H9 (cell line): ENCODE data around the gene CLEC2D. TPM values are rescaled to one million over a fixed set of nuclear protein-coding genes. Genes with fewer than 3 reads are reported as not detected.

Experiments used
- DNase-seq: peaks from one replicate; pipeline ENCODE4 v3.0.0-alpha.2; 2017
- H2AFZ ChIP-seq: one replicate; pipeline ENCODE4 v1.6.1; 2013; ENCODE audit warnings: mild to moderate bottlenecking, low read length, control low read depth, moderate library complexity
- H2AK5ac ChIP-seq: 2 replicates; pipeline ENCODE4 v1.6.1; 2013; ENCODE audit warnings: low read length, control low read depth, mixed read lengths; ENCODE audit not compliant: insufficient read length
- H2BK120ac ChIP-seq: one replicate; pipeline ENCODE4 v1.6.1; 2013; ENCODE audit warnings: low read depth, mild to moderate bottlenecking, low read length, control low read depth, inconsistent platforms; ENCODE audit not compliant: poor library complexity, severe bottlenecking
- H2BK12ac ChIP-seq: 2 replicates; pipeline ENCODE4 v1.6.1; 2013; ENCODE audit warnings: low read length, control low read depth, mixed read lengths, low read depth; ENCODE audit not compliant: insufficient read length
- H2BK15ac ChIP-seq: 2 replicates; pipeline ENCODE4 v1.6.1; 2013; ENCODE audit warnings: low read depth, low read length, control low read depth
- H2BK20ac ChIP-seq: one replicate; pipeline ENCODE4 v1.6.1; 2013; ENCODE audit warnings: low read depth, mild to moderate bottlenecking, low read length, control low read depth, inconsistent platforms; ENCODE audit not compliant: poor library complexity, severe bottlenecking
- H2BK5ac ChIP-seq: 2 replicates; pipeline ENCODE4 v1.6.1; 2013; ENCODE audit warnings: low read length, control low read depth, mixed read lengths; ENCODE audit not compliant: insufficient read length
- H3K14ac ChIP-seq: 2 replicates; pipeline ENCODE4 v1.6.1; 2013; ENCODE audit warnings: low read length, control low read depth; ENCODE audit not compliant: insufficient read depth
- H3K18ac ChIP-seq: 2 replicates; pipeline ENCODE4 v1.6.1; 2013; ENCODE audit warnings: low read depth, mild to moderate bottlenecking, mixed read lengths, low read length, control low read depth; ENCODE audit not compliant: insufficient read length
- H3K23ac ChIP-seq: 2 replicates; pipeline ENCODE4 v1.6.1; 2013; ENCODE audit warnings: low read length, control low read depth, mixed read lengths, low read depth; ENCODE audit not compliant: insufficient read length
- H3K23me2 ChIP-seq: 2 replicates; pipeline ENCODE4 v1.6.1; 2013; ENCODE audit warnings: low read depth, mild to moderate bottlenecking, mixed read lengths, low read length, control low read depth; ENCODE audit not compliant: insufficient read length, poor library complexity, severe bottlenecking
- H3K27ac ChIP-seq: 2 replicates; pipeline ENCODE4 v1.5.1; 2013; ENCODE audit warnings: low read length, control low read depth, mixed read lengths, low read depth; ENCODE audit not compliant: insufficient read length
- H3K27me3 ChIP-seq: 2 replicates; pipeline ENCODE4 v1.6.1; 2013; ENCODE audit warnings: low read length, control low read depth, inconsistent platforms; ENCODE audit not compliant: insufficient read depth
- H3K4ac ChIP-seq: 2 replicates; pipeline ENCODE4 v1.6.1; 2013; ENCODE audit warnings: low read depth, mild to moderate bottlenecking, control low read depth, inconsistent platforms, low read length, moderate library complexity
- H3K4me1 ChIP-seq: 2 replicates; pipeline ENCODE4 v1.6.1; 2013; ENCODE audit warnings: low read length, control low read depth, inconsistent platforms; ENCODE audit not compliant: insufficient read depth
- H3K4me2 ChIP-seq: 2 replicates; pipeline ENCODE4 v1.6.1; 2013; ENCODE audit warnings: low read length, control low read depth, mixed read lengths; ENCODE audit not compliant: insufficient read length, insufficient read depth
- H3K56ac ChIP-seq: 2 replicates; pipeline ENCODE4 v1.6.1; 2013; ENCODE audit warnings: low read depth, mild to moderate bottlenecking, mixed read lengths, low read length, control low read depth; ENCODE audit not compliant: insufficient read length
- H3K79me1 ChIP-seq: 2 replicates; pipeline ENCODE4 v1.6.1; 2013; ENCODE audit warnings: low read depth, mild to moderate bottlenecking, moderate library complexity, low read length, control low read depth, inconsistent platforms; ENCODE audit not compliant: insufficient read depth, poor library complexity, severe bottlenecking
- H3K79me2 ChIP-seq: 2 replicates; pipeline ENCODE4 v1.6.1; 2013; ENCODE audit warnings: low read length, control low read depth, inconsistent platforms; ENCODE audit not compliant: insufficient read depth
- H3K9ac ChIP-seq: 2 replicates; pipeline ENCODE4 v1.6.1; 2013; ENCODE audit warnings: low read length, control low read depth, mixed read lengths; ENCODE audit not compliant: insufficient read length; ENCODE audit errors: extremely low read depth
- H3K9me3 ChIP-seq: one replicate; pipeline ENCODE4 v1.6.1; 2013; ENCODE audit warnings: low read depth, low read length, inconsistent platforms; ENCODE audit not compliant: control insufficient read depth
- H3T11ph ChIP-seq: one replicate; pipeline ENCODE4 v1.6.1; 2013; ENCODE audit warnings: mild to moderate bottlenecking, low read length, control low read depth, inconsistent platforms
- H4K20me1 ChIP-seq: one replicate; pipeline ENCODE4 v1.6.1; 2013; ENCODE audit not compliant: control insufficient read depth, insufficient read length, insufficient read depth
- H4K5ac ChIP-seq: 2 replicates; pipeline ENCODE4 v1.6.1; 2013; ENCODE audit warnings: low read depth, mild to moderate bottlenecking, mixed read lengths, low read length, control low read depth; ENCODE audit not compliant: insufficient read length
- H4K8ac ChIP-seq: replicated peaks from 2 replicates; pipeline ENCODE4 v1.6.1; 2013; ENCODE audit warnings: low read length, control low read depth, mixed read lengths, low read depth; ENCODE audit not compliant: insufficient read length
- H4K91ac ChIP-seq: 2 replicates; pipeline ENCODE4 v1.6.1; 2013; ENCODE audit warnings: low read depth, mild to moderate bottlenecking, moderate library complexity, mixed read lengths, low read length, control low read depth; ENCODE audit not compliant: insufficient read length
- H3K27ac Mint-ChIP-seq, 3 experiments: 2 replicates in 2 of 3; 3 replicates in 1 of 3; pipeline ENCODE4 v1.8.0; 2020 to 2021; ENCODE audit warnings: mixed read lengths in 3 of 3, mild to moderate bottlenecking in 1 of 3, moderate library complexity in 1 of 3
- H3K27me3 Mint-ChIP-seq: 2 replicates; pipeline ENCODE4 v1.8.0; 2021; ENCODE audit warnings: low read depth, mild to moderate bottlenecking, moderate library complexity, mixed read lengths
- H3K36me3 Mint-ChIP-seq, 3 experiments: 2 replicates in 2 of 3; 3 replicates in 1 of 3; pipeline ENCODE4 v1.8.0; 2020 to 2021; ENCODE audit warnings: low read depth in 3 of 3, mixed read lengths in 3 of 3; ENCODE audit not compliant: insufficient read depth in 1 of 3
- H3K4me1 Mint-ChIP-seq, 2 experiments: 2 replicates each; pipeline ENCODE4 v1.8.0; 2020; ENCODE audit warnings: mixed read lengths in 2 of 2
- H3K4me3 Mint-ChIP-seq, 2 experiments: 2 replicates in 1 of 2; 3 replicates in 1 of 2; pipeline ENCODE4 v1.8.0; 2020 to 2021; ENCODE audit warnings: mild to moderate bottlenecking in 2 of 2, mixed read lengths in 2 of 2, moderate library complexity in 1 of 2
- H3K9me3 Mint-ChIP-seq, 2 experiments: 2 replicates in 1 of 2; 3 replicates in 1 of 2; pipeline ENCODE4 v1.8.0; 2020; ENCODE audit warnings: mild to moderate bottlenecking in 2 of 2, mixed read lengths in 2 of 2, moderate library complexity in 1 of 2
- WGBS: extraction: QIAGEN DNeasy Blood & Tissue Kit; methylation state at CpG from one replicate; pipeline ENCODE4 v1.1.7; 2013; ENCODE audit warnings: missing lambda C conversion rate, low lambda C conversion rate, mixed read lengths; ENCODE audit not compliant: insufficient read length; ENCODE audit errors: extremely low coverage; 5-methylcytosine and 5-hydroxymethylcytosine counted together
- total RNA-seq: library from RNA; stranded (reverse); gene quantifications from 2 replicates; pipeline ENCODE4 v1.2.1, GENCODE V29; 2021
- TF ChIP-seq, protein P1 (sequence below): fragments of 200-600 bp; sonication (generic); conservative IDR thresholded peaks from 3 replicates; pipeline ENCODE4 v1.8.0; 2021; ENCODE audit warnings: antibody characterized with exemption, mild to moderate bottlenecking

Gene CLEC2D
- total RNA-seq, 1 experiment from 2014 or later, result 2.1 TPM

GRCh38 chr12:9701380-9702154, 32.1 kb downstream of the CLEC2D start:
- no peak overlapping the region for H3K14ac ChIP-seq
- no peak overlapping the region for H2BK20ac ChIP-seq
- WGBS, result no CpG with 5 or more reads among the region's 1 CpG
- no peak overlapping the region for H3K18ac ChIP-seq
- H3K4ac ChIP-seq, result no peak overlapping the region
- peaks cover 5% of the 10 kb centered on the region for H3K27me3 Mint-ChIP-seq
- peaks cover 44 to 47% of the 10 kb centered on the region in 2 experiments for H3K9me3 Mint-ChIP-seq
- no peaks in the 10 kb centered on the region for H4K20me1 ChIP-seq
- H3K9ac ChIP-seq, result no peak overlapping the region
- H4K8ac ChIP-seq, result no peak overlapping the region
- no peak for DNase-seq
- no peak overlapping the region for H2AK5ac ChIP-seq
- H3K4me3 Mint-ChIP-seq, result no peak overlapping the region
- H3K27ac Mint-ChIP-seq, result no peak overlapping the region
- TF ChIP-seq, protein P1, sequence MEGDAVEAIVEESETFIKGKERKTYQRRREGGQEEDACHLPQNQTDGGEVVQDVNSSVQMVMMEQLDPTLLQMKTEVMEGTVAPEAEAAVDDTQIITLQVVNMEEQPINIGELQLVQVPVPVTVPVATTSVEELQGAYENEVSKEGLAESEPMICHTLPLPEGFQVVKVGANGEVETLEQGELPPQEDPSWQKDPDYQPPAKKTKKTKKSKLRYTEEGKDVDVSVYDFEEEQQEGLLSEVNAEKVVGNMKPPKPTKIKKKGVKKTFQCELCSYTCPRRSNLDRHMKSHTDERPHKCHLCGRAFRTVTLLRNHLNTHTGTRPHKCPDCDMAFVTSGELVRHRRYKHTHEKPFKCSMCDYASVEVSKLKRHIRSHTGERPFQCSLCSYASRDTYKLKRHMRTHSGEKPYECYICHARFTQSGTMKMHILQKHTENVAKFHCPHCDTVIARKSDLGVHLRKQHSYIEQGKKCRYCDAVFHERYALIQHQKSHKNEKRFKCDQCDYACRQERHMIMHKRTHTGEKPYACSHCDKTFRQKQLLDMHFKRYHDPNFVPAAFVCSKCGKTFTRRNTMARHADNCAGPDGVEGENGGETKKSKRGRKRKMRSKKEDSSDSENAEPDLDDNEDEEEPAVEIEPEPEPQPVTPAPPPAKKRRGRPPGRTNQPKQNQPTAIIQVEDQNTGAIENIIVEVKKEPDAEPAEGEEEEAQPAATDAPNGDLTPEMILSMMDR, result no peak
- no peaks in the 10 kb centered on the region for H3K4me1 ChIP-seq
- no peak overlapping the region for H3K27ac ChIP-seq
- H3K79me1 ChIP-seq, result no peaks in the 10 kb centered on the region
- H3K36me3 Mint-ChIP-seq, result peaks cover 4 to 21% (median 21%) of the 10 kb centered on the region in 3 experiments; a peak in 6 of 7 replicates
- no peak overlapping the region for H4K91ac ChIP-seq
- peaks cover 0 to 4% of the 10 kb centered on the region in 2 experiments; a peak in 1 of 4 replicates for H3K4me1 Mint-ChIP-seq
- no peaks in the 10 kb centered on the region for H3K27me3 ChIP-seq
- H3K23ac ChIP-seq, result no peak overlapping the region
- H2BK12ac ChIP-seq, result no peak overlapping the region
- H2BK15ac ChIP-seq, result no peak overlapping the region
- H3K4me2 ChIP-seq, result no peak overlapping the region
- H2BK5ac ChIP-seq, result no peak overlapping the region
- H3K79me2 ChIP-seq, result no peaks in the 10 kb centered on the region
- no peaks in the 10 kb centered on the region for H3K23me2 ChIP-seq
- H3K9me3 ChIP-seq, result peaks cover 2% of the 10 kb centered on the region
- no peak overlapping the region for H2AFZ ChIP-seq
- no peak overlapping the region for H3K56ac ChIP-seq
- H2BK120ac ChIP-seq, result no peak overlapping the region
- H4K5ac ChIP-seq, result no peak overlapping the region
- no peak overlapping the region for H3T11ph ChIP-seq
